Psoas muscle (tissue), 8 donors: Measurements from ENCODE around the gene CCDC106. TPM values are rescaled to one million over a fixed set of nuclear protein-coding genes. Genes with fewer than 3 reads are reported as not detected.

ENCODE experiments used
- ATAC-seq, 4 donors: fragments of 200-7000 bp; cut with Tn5 transposase; one replicate each; pipeline ENCODE4 v1.9.1; 2020; ENCODE audit warnings: moderate library complexity in 3 of 4, mild to moderate bottlenecking in 2 of 4
- DNase-seq, 2 donors: peaks; one replicate each; pipeline ENCODE4 v3.0.0-alpha.2; 2020
- H3K27ac ChIP-seq: fragments of 200-600 bp; one replicate; pipeline ENCODE4 v1.8.0; 2022
- H3K27me3 ChIP-seq, 3 donors: fragments of 200-600 bp in 1 of 3; one replicate each; pipeline versions ENCODE4 v1.6.1 to v1.8.0; 2013 to 2022; ENCODE audit warnings: low read length in 2 of 3, mild to moderate bottlenecking in 2 of 3, moderate library complexity in 1 of 3; ENCODE audit not compliant: insufficient read depth in 3 of 3
- H3K36me3 ChIP-seq, 2 donors: fragments of 200-600 bp in 1 of 2; one replicate each; pipeline versions ENCODE4 v1.6.1 to v1.8.0; 2013 to 2022; ENCODE audit warnings: low read depth in 1 of 2, mild to moderate bottlenecking in 1 of 2, moderate library complexity in 1 of 2; ENCODE audit not compliant: insufficient read depth in 1 of 2
- H3K4me1 ChIP-seq: fragments of 200-600 bp; one replicate; pipeline ENCODE4 v1.8.0; 2022
- H3K4me3 ChIP-seq: fragments of 200-600 bp; one replicate; pipeline ENCODE4 v1.8.0; 2022; ENCODE audit warnings: mild to moderate bottlenecking
- H3K9me3 ChIP-seq: fragments of 200-600 bp; one replicate; pipeline ENCODE4 v1.8.0; 2022
- whole genome bisulfite sequencing, 3 donors: extraction: QIAGEN DNeasy Blood & Tissue Kit; methylation state at CpG; one replicate each; pipeline versions ENCODE4 v1.1.6 to v1.1.7; 2013; 5-methylcytosine and 5-hydroxymethylcytosine counted together
- intact Hi-C, 2 donors: fragments of 100-400 bp; cut with DNase I; formaldehyde crosslinking; loops; one replicate each; pipeline versions ENCODE4 v1.11.0 to v1.14.2; 2022
- polyA plus RNA-seq, 3 donors: library from polyadenylated mRNA; stranded (reverse); fragments of 200-250 nt; gene quantifications; one replicate each; pipeline ENCODE4 v1.2.3, GENCODE V29; 2013
- total RNA-seq, 4 donors: library from RNA; stranded (reverse); fragmentation: NEBNext Ultra II Directional in 2 of 4; extraction: Animal tissue kit (Norgen Biotek cat#: 25700) in 2 of 4; gene quantifications; one replicate each; pipeline versions ENCODE4 v1.2.1 to v1.2.4, GENCODE V29; 2021 to 2023
- TF ChIP-seq, protein P1 (sequence below): fragments of 200-600 bp; IDR thresholded peaks from one replicate; pipeline ENCODE4 v1.8.0; 2022; ENCODE audit warnings: antibody characterized with exemption
- donor health status: healthy with polysubstance abuse.
- donor health status: DM: no; HTN: no; CAD: no; lungs with moderate emphysema.
- donor health status: Bipolar disorder and iron deficiency.
- donor health status: healthy.
- donor health status: DM: yes; HTN: yes; CAD: no.
- donor health status: DM: no; HTN: no; CAD: no.
- donor health status: DM: no; HTN: no; CAD: no.
- donor health status: DM: yes; HTN: yes; CAD: no.

The CCDC106 gene
- total and polyA plus RNA-seq, 7 donors = 4.4 to 12.0 (median 10.0) TPM

DNA sequence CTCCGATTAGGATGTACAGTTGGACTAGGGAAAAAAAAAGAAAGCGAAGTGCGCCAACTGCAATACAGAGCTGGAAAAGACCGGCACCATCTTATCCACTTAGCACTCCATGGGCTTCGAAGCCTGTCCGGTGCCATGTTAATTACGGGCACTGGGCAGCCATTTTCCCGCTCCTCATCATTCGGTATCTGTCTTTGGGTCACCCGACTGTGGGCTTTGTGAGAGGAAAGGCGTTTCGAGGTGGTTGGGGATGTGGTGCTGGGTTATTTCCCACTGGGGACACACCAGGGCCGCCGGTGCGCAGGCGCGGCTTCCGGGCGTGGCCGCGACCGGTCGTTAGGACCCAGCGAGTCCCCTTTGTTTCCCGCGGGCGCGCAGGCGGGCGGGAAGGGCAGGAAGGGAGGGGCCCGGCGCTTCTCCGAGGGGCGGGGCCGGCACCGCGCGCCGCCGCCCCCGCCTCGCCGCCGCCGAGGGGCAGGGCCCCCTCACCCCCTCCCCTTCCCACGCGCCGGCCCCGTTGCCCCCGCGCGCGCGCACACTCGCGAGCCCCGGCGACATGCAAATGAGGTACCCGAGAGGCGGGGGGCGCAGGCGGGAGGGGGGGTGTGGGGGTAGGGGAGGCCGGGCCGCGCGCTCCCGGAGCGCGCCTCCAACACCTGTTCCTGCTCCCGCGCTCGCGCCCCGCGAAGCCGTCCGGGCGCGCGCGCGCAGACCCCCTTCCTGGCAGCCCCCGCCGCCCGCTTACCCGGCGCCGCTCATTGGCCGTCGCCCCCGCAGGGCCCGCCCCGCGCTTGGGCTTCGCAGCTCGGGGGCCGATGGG lies 48.0 kb upstream of the CCDC106 start, which contains the start of gene ZNF524:
Gene ZNF524, plus strand, starts transcription at position 447 of the 820 bp plus-strand sequence. CDS start 1,825 bp downstream, outside the sequence.
- intact Hi-C loops = loop anchor here in 1 of 2 donors (5.0 kb wide), 1 partner anchor 53 kb away; the partner anchor contains the start of gene SBK3
- H3K36me3 ChIP-seq = peaks cover 0 to 36% of the 10 kb centered on the region in 2 donors

DNA sequence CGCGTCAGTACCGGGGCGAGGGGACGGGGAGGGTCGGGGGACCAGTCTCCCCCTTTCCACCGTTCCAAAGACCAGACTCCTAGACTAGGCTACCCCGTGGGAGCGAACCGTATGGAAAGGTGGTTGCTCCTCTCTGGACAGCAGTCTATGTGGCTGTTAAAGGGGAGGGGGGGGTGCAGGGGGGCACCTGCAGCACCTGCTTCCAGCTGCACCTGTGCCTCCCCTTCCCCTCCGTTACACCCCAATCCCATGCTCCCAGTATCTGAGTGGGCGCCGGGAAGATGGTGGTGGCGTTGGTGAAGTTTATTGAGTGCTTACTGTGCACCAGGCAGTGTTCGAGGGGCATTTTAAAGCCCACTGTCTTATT lies 47.4 kb upstream of the CCDC106 start:
- TF ChIP-seq, protein P1, sequence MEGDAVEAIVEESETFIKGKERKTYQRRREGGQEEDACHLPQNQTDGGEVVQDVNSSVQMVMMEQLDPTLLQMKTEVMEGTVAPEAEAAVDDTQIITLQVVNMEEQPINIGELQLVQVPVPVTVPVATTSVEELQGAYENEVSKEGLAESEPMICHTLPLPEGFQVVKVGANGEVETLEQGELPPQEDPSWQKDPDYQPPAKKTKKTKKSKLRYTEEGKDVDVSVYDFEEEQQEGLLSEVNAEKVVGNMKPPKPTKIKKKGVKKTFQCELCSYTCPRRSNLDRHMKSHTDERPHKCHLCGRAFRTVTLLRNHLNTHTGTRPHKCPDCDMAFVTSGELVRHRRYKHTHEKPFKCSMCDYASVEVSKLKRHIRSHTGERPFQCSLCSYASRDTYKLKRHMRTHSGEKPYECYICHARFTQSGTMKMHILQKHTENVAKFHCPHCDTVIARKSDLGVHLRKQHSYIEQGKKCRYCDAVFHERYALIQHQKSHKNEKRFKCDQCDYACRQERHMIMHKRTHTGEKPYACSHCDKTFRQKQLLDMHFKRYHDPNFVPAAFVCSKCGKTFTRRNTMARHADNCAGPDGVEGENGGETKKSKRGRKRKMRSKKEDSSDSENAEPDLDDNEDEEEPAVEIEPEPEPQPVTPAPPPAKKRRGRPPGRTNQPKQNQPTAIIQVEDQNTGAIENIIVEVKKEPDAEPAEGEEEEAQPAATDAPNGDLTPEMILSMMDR = no peak
- peaks cover 0 to 30% of the 10 kb centered on the region in 2 donors for H3K36me3 ChIP-seq
- no peak for DNase-seq
- intact Hi-C loops = no loop called here
- no peak for ATAC-seq
- H3K4me3 ChIP-seq = peak overlapping the region; percentile 72
- peaks cover 20% of the 10 kb centered on the region for H3K4me1 ChIP-seq
- peak overlapping the region; percentile 98 for H3K27ac ChIP-seq
- H3K27me3 ChIP-seq = no peaks in the 10 kb centered on the region
- H3K9me3 ChIP-seq = no peaks in the 10 kb centered on the region
- 5 to 8% (median 5%) methylated on average over 13 to 15 of the region's 15 CpGs for WGBS, 3 donors

More for the DNA sequence above, 48.0 kb upstream of the CCDC106 start, which contains the start of gene ZNF524:
- peaks cover 26% of the 10 kb centered on the region for H3K4me1 ChIP-seq
- ATAC-seq (peak; percentile 52 to 65 (median 60)), DNase-seq (peak; percentile 89 to 93)
- peak within 1 kb of the TSS; percentile 72 for H3K4me3 ChIP-seq
- WGBS, 3 donors = 0 to 1% (median 0%) methylated on average over 27 to 96 of the region's 97 CpGs
- H3K27ac ChIP-seq = peak within 1 kb of the TSS; percentile 98
- TF ChIP-seq, protein P1 = no peak
- H3K27me3 ChIP-seq = no peaks in the 10 kb centered on the region
- H3K9me3 ChIP-seq = no peaks in the 10 kb centered on the region

DNA sequence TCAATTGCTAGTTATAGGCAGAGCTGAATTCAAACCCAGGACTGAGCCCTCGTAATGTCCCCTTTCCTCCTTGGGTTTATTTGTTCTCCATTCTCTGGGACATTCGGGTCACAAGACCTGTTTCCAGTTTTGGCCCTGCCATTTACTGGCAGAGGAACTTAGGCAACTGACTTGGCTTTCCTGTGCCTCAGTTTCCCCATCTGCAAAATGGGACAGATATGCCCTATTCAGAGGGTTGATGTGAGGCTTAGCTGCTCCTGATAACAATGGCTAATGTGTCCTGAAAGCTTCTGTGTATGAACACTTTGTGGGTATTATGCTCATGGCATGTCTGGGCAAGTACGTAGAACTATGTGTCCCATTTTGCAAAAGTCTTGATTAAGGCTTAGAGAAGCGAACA lies 46.9 kb upstream of the CCDC106 start:
- Histone ChIP-seq H3K27me3 (no peaks in the 10 kb centered on the region), H3K4me3 (peak overlapping the region; percentile 72), H3K9me3 (no peaks in the 10 kb centered on the region), H3K4me1 (peaks cover 17% of the 10 kb centered on the region), H3K27ac (peak overlapping the region; percentile 98), H3K36me3 (peaks cover 0 to 26% of the 10 kb centered on the region in 2 donors)
- DNase-seq = no peak
- intact Hi-C loops = no loop called here
- TF ChIP-seq, protein P1 = no peak
- no peak for ATAC-seq
- 54 to 85% (median 55%) methylated on average over 4 of the region's 4 CpGs for WGBS, 3 donors

DNA sequence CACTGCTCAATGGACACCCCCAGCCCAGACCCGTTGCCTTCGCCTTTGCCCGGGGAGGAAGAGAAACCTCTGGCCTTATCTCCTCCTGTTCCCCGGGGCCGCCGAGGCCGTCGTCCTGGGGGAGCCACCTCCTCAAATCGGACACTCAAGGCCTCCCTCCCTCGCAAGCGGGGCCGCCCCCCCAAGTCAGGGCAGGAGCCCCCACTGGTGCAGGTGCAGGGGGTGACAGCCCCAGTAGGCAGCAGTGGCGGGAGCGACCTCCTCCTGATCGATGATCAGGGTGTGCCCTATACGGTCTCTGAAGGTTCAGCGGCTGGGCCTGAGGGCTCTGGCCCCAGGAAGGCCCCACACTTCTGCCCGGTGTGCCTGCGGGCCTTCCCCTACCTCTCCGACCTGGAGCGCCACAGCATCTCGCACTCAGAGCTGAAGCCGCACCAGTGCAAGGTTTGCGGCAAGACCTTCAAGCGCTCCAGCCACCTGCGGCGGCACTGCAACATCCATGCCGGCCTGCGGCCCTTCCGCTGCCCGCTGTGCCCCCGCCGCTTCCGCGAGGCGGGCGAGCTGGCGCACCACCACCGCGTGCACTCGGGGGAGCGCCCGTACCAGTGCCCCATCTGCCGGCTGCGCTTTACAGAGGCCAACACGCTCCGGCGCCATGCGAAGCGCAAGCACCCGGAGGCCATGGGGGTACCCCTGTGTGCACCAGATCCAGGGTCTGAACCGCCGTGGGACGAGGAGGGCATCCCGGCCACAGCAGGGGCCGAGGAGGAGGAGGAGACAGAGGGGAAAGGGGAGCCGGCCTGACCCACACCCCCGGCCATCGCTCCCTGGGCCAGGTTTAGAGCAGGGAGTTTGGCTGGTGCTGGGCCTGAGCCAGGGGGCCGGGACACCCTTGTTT lies 45.7 kb upstream of the CCDC106 start:
- H3K36me3 ChIP-seq = peaks cover 0 to 13% of the 10 kb centered on the region in 2 donors
- no peak for ATAC-seq
- H3K27me3 ChIP-seq = no peaks in the 10 kb centered on the region
- DNase-seq = peak in 1 of 2 donors; percentile 63
- TF ChIP-seq, protein P1 = no peak
- H3K4me3 ChIP-seq = no peak overlapping the region
- H3K4me1 ChIP-seq = peaks cover 25% of the 10 kb centered on the region
- H3K27ac ChIP-seq = peak overlapping the region; percentile 98
- intact Hi-C loops = no loop called here
- no peaks in the 10 kb centered on the region for H3K9me3 ChIP-seq
- 90 to 94% (median 93%) methylated on average over 56 to 60 of the region's 60 CpGs for WGBS, 3 donors
